Ureter (tissue), 1 donor: ENCODE data around the gene DHX30. TPM values are rescaled to one million over a fixed set of nuclear protein-coding genes. Genes with fewer than 3 reads are reported as not detected.
A peak's percentile ranks its signal among the peaks of the same experiment; 100 is the strongest.
"Not testable (repeated sequence)": the region's sequence is repeated elsewhere in the genome, so short reads cannot be mapped to it uniquely, and the experiment has no call there.

Experiments
- DNase-seq: peaks from one replicate; pipeline ENCODE4 v3.0.0-alpha.2; 2020; ENCODE audit warnings: low spot score
- total RNA-seq: library from RNA; stranded (reverse); gene quantifications from one replicate; pipeline ENCODE4 v1.2.4, GENCODE V29; 2023
- donor health status: DM: yes; HTN: yes; CAD: no.

Gene DHX30
- total RNA-seq, 1 donor from 2014 or later: 81.5 TPM

GRCh38 chr3:47813551-47814177, 10.7 kb downstream of the DHX30 start:
- no peak for DNase-seq

GRCh38 chr3:47817609-47818008, 14.7 kb downstream of the DHX30 start:
- DNase-seq: no peak

GRCh38 chr3:47824541-47825473, 21.9 kb downstream of the DHX30 start:
- DNase-seq: peak; percentile 71

- DNase-seq: no peak
Measured at GRCh38 chr3:47825590-47825989, 22.7 kb downstream of the DHX30 start.

- DNase-seq: not testable (repeated sequence)
Measured at GRCh38 chr3:47829482-47829881, 26.5 kb downstream of the DHX30 start.

- no peak for DNase-seq
Measured at GRCh38 chr3:47836986-47837385, 34.0 kb downstream of the DHX30 start.

- no peak for DNase-seq
Measured at GRCh38 chr3:47838503-47838902, 35.6 kb downstream of the DHX30 start.

- no peak for DNase-seq
Measured at GRCh38 chr3:47841786-47842349, 38.9 kb downstream of the DHX30 start.

GRCh38 chr3:47846186-47846879, 43.4 kb downstream of the DHX30 start:
- no peak for DNase-seq

GRCh38 chr3:47846880-47847248, 43.9 kb downstream of the DHX30 start:
- no peak for DNase-seq

- no peak for DNase-seq
Measured at GRCh38 chr3:47847260-47847659, 44.3 kb downstream of the DHX30 start.

- DNase-seq: no peak
Measured at GRCh38 chr3:47847801-47848518, 45.0 kb downstream of the DHX30 start.

GRCh38 chr3:47848599-47849117, 45.7 kb downstream of the DHX30 start:
- DNase-seq: no peak

- DNase-seq: no peak
Measured at GRCh38 chr3:47849186-47849698, 46.3 kb downstream of the DHX30 start.

- DNase-seq: no peak
Measured at GRCh38 chr3:47849699-47850563, 47.0 kb downstream of the DHX30 start.

- no peak for DNase-seq
Measured at GRCh38 chr3:47850564-47851410, 47.8 kb downstream of the DHX30 start.

GRCh38 chr3:47851888-47852603, 49.1 kb downstream of the DHX30 start:
- DNase-seq: no peak
